HEK293 (cell line): ENCODE data around the gene VRK2.

ENCODE experiments used
- KLF9 ChIP-seq: fragments of 450-650 bp; formaldehyde crosslinking; IDR thresholded peaks from 2 replicates; pipeline ENCODE4 v1.5.1; 2016; ENCODE audit warnings: missing biosample characterization, missing genetic modification characterization, low read depth
- YY1 ChIP-seq: fragments of 450-650 bp; formaldehyde crosslinking; IDR thresholded peaks from 2 replicates; pipeline ENCODE4 v1.5.1; 2018; ENCODE audit warnings: missing biosample characterization, missing genetic modification characterization
- ZBTB1 ChIP-seq: fragments of 450-650 bp; formaldehyde crosslinking; IDR thresholded peaks from 2 replicates; pipeline ENCODE4 v1.5.1; 2016; ENCODE audit warnings: missing biosample characterization, missing genetic modification characterization
- ZEB2 ChIP-seq: fragments of 450-650 bp; formaldehyde crosslinking; IDR thresholded peaks from 2 replicates; pipeline ENCODE4 v1.5.1; 2016; ENCODE audit warnings: missing biosample characterization, missing genetic modification characterization
- ZFP41 ChIP-seq: fragments of 450-650 bp; formaldehyde crosslinking; IDR thresholded peaks from 2 replicates; pipeline ENCODE4 v1.5.1; 2016; ENCODE audit warnings: missing biosample characterization, missing genetic modification characterization, borderline replicate concordance
- ZNF549 ChIP-seq: fragments of 450-650 bp; IDR thresholded peaks from 2 replicates; pipeline ENCODE4 v1.5.1; 2018; ENCODE audit warnings: missing biosample characterization, missing genetic modification characterization, mild to moderate bottlenecking, inconsistent platforms, moderate library complexity
- TF ChIP-seq, protein P1 (sequence below): fragments of 450-650 bp; formaldehyde crosslinking; IDR thresholded peaks from 2 replicates; pipeline ENCODE4 v1.5.1; 2016; ENCODE audit warnings: missing biosample characterization, missing genetic modification characterization
- TF ChIP-seq, protein P2 (sequence below): fragments of 450-650 bp; formaldehyde crosslinking; IDR thresholded peaks from 2 replicates; pipeline ENCODE4 v1.5.1; 2016; ENCODE audit warnings: missing biosample characterization, missing genetic modification characterization

DNA sequence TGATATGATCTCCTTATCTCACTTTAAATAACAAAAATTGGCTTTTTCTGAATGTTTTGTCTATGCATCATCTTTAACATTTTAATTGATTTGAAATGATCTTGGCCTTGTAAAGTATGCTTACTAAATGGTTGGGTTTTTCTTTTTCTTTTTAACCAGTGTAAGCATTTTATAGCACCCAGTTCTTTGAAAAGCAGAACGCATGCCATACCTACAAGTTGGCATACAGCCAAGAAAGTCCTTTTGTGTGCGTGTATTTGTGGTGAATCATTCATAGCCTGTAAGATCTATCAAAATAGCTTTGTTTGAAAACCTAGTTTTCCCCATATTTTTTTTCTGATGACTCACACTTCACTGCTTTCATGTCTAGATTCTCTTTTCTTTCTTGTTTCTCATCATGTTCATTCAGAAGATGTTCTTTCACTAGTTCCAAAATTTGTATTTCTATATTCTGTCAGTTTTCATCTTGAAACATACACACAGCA, 4.1 kb upstream of the VRK2 start:
- TF ChIP-seq ZNF549 (tag by site-specific recombination) (peak; percentile 79), KLF9 (tag by site-specific recombination) (no peak), ZBTB1 (tag by site-specific recombination) (no peak), ZFP41 (no peak), ZEB2 (tag by site-specific recombination) (no peak), YY1 (tag by site-specific recombination) (no peak)
- TF ChIP-seq, protein P1, sequence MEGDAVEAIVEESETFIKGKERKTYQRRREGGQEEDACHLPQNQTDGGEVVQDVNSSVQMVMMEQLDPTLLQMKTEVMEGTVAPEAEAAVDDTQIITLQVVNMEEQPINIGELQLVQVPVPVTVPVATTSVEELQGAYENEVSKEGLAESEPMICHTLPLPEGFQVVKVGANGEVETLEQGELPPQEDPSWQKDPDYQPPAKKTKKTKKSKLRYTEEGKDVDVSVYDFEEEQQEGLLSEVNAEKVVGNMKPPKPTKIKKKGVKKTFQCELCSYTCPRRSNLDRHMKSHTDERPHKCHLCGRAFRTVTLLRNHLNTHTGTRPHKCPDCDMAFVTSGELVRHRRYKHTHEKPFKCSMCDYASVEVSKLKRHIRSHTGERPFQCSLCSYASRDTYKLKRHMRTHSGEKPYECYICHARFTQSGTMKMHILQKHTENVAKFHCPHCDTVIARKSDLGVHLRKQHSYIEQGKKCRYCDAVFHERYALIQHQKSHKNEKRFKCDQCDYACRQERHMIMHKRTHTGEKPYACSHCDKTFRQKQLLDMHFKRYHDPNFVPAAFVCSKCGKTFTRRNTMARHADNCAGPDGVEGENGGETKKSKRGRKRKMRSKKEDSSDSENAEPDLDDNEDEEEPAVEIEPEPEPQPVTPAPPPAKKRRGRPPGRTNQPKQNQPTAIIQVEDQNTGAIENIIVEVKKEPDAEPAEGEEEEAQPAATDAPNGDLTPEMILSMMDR = no peak
- TF ChIP-seq, protein P2, sequence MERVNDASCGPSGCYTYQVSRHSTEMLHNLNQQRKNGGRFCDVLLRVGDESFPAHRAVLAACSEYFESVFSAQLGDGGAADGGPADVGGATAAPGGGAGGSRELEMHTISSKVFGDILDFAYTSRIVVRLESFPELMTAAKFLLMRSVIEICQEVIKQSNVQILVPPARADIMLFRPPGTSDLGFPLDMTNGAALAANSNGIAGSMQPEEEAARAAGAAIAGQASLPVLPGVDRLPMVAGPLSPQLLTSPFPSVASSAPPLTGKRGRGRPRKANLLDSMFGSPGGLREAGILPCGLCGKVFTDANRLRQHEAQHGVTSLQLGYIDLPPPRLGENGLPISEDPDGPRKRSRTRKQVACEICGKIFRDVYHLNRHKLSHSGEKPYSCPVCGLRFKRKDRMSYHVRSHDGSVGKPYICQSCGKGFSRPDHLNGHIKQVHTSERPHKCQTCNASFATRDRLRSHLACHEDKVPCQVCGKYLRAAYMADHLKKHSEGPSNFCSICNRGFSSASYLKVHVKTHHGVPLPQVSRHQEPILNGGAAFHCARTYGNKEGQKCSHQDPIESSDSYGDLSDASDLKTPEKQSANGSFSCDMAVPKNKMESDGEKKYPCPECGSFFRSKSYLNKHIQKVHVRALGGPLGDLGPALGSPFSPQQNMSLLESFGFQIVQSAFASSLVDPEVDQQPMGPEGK (tag by site-specific recombination) = no peak
